Stimulated activated CD4-positive, alpha-beta T cell treated with anti-CD3 and anti-CD28 coated beads, Interleukin-12 subunit alpha, Interleukin-12 subunit beta, amount 100 ng/mL, for 48 hours (primary cell): ENCODE data around the gene TMCO1.
"Not testable (repeated sequence)": the region's sequence is repeated elsewhere in the genome, so short reads cannot be mapped to it uniquely, and the experiment has no call there.

ENCODE experiments used
- DNase-seq, 3 donors: peaks; one replicate each; pipeline ENCODE4 v3.0.0-alpha.2; 2020; ENCODE audit warnings: low read depth in 2 of 3, low spot score in 1 of 3

Gene TMCO1

DNA sequence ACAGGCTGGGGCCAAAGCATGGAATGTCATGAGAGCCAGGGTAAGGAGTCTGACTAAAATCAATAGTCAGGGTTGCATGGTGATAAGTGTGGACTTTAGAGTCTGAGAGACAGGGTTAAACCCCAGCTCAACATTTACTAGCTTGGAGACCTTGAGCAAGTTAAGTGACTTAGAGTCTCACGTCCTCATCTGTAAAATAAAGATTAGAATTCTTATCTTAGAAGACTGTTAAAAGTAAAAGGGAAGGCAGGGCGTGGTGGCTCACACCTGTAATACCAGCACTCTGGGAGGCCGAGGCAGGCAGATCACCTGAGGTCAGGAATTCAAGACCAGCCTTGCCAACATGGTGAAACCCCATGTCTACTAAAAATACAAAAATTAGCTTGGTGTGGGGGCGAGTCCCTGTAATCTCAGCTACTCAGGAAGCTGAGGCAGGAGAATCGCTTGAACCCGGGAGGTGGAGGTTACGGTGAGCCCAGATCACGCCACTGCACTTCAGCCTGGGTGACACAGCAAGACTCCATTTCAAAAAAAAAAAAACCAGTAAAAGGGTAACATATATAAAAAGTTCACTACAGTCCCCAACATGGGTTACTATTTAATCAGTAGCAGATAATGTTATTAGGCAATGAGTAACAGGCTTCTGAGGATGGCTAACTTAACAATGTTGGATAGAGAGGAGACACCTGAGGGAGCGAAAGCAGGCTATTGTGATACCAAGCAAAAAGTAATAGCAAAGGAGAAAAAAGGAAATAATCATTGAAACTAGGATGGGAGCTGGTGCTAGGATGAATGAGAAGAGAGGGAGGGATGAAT lies 20.8 kb downstream of the TMCO1 start:
- DNase-seq = no peak

GRCh38 chr1:165744913-165745312 lies 23.8 kb downstream of the TMCO1 start:
- not testable (repeated sequence) for DNase-seq

DNA sequence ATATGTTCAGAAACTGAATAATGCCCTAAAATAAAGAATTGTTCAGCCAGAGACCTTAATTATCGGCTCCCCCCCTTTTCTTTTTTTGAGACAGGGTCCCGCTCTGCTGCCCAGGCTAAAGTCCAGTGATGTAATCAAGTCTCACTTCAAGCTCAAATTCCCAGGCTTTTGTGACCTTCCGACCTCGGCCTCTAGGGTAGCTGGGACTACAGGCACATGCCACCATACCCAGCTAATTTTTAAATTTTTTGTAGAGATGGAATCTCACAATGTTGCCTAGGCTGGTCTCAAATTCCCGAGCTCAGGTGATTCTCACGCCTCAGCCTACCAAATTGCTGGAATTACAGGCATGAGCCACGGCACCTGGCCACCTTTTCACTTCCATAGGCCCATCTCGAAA lies 26.5 kb downstream of the TMCO1 start:
- no peak for DNase-seq

GRCh38 chr1:165738794-165739193 lies 29.9 kb downstream of the TMCO1 start:
- no peak for DNase-seq

- DNase-seq = no peak
These were observed 31.5 kb downstream of the TMCO1 start for GRCh38 chr1:165737196-165737595.

DNA sequence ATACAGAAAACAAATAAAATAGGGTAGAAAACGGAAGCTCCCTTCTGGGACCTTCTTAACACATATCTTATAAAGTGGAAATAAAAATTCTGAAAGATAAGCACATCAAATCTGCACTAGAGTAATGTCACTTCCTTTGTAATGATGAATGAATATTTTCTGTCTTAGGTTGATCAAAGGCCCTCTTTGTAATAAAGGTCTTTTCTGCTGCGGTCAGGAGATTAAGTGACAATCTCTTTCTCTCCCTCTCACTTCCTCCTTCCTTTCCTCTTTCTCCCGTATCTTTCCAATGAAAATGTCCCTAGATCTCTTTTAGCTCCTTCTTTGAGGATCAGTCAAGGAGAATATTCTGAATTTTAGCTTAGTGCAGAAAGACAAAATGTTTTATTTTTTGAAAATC lies 33.8 kb downstream of the TMCO1 start:
- DNase-seq = no peak

DNA sequence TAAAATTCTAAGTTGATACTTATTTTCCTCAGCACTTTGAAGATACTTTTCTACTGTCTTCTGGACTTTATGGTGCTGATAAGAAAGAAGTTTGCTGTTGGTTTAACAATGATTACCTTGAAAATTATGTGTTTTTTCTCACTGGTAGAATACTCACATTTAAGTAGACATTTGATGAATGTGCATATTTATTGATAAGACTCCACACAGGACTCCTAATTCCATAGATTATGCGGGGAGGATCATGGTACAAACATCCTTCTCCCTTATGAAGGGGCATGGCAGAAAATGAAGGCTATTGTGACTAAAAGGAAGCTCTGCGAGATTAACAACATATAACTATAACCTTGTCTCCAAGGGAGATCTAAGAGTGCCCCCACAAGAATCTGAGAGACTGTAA lies 41.8 kb downstream of the TMCO1 start:
- DNase-seq = no peak

DNA sequence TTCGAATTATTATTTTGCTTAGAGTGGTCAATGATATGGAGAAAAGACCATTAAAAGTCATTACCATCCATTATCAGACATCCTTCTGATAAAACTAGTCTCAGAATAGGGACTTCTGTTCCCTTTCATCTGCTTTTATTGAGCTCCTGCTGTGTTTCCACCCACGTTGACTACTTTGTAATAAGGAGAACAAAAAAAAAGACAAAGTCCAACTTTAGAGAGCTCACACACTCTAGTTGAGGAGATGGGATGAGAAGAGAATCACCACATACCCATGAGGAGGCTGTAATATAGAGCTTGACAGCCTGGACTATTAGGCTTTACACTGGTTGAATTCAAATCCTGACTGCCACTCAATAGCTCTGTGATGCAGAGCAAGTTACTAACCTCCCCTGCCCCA lies 42.5 kb downstream of the TMCO1 start:
- no peak for DNase-seq

DNA sequence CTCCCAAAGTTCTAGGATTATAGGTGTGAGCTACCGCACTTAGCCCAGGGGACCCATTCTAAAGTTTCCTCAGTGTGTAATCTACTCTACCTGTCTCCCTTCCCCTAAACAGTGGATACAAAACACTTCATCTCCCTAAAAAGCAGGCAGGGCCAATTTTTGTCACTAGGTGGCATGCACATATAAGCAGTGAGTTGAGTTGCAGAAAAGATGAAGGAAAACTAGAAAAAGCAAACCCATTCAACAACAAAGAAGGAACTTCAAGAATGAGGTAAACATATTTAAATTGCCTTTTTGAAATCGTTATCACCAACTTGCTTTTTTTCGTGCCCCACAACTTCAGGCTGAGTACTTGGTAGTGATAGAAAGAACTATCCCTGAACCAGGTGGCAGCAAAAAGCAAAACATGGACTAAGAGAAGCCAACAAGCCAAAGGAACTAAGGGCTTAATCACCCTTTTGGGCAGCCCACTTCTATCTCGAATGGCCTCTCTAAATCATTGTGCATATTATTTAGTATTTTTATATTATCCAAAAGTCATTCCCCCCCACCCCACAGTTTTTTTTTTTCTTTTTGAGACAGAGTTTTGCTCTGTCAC lies 50.7 kb downstream of the TMCO1 start:
- peak in 2 of 3 donors; percentile 5 to 7 for DNase-seq

DNA sequence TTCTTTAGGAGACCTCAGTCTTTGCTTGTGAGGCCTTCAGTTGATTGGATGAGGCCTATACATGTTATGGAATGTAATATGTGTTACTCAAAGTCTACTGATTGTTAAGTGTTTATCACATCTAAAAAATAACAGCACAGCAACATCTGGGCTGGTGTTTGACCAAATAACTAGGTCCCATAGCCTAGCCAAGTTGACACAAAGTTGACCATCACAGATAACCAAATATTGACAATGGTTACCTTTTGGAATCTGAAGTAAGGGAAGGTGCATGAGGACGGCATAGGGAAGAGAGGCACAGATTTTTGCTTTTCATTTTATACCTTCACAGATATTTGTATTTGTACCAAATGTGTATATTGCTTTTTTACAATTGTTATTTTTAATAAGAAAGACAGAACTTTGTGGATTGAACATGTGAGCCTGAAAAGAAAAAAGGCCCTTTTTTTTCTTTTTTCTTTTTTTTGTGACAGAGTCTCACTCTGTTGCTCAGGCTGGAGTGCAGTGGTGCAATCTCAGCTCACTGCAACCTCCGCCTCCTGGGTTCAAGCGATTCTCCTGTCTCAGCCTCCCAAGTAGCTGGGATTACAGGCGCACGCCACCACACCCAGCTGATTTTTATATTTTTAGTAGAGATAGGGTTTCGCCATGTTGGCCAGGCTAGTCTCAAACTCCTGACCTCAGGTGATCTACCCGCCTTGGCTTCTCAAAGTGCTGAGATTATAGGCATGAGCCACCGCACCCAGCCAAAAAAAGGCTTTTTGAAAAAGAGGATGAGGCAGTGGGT lies 52.2 kb downstream of the TMCO1 start:
- DNase-seq = not testable (repeated sequence)

- no peak for DNase-seq
These were observed 55.9 kb downstream of the TMCO1 start for GRCh38 chr1:165712764-165713163.

GRCh38 chr1:165707984-165708706 lies 60.5 kb downstream of the TMCO1 start:
- no peak for DNase-seq

- no peak for DNase-seq
These were observed 65.0 kb downstream of the TMCO1 start for GRCh38 chr1:165703648-165704047.

- not testable (repeated sequence) for DNase-seq
These were observed 66.7 kb downstream of the TMCO1 start for GRCh38 chr1:165701922-165702321.

DNA sequence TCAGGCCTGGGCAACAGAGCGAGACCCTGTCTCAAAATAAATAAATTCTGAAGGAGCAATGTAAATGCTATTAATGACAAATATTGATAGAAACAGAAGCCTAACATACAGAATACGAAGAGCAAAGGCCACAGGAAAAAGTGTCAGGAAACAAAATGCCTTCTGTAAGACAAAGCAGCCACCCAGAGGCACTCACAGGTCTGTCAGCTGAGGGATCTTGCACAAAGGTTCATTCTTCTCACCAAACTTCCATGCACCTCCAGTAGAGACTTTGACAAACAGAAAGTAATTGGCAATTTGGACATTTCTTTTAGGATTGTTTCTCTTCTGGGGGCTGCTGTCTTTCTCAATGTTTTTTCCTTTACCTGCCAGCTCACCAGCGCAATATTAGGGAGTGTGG lies 69.1 kb downstream of the TMCO1 start:
- no peak for DNase-seq

- no peak for DNase-seq
These were observed 70.0 kb downstream of the TMCO1 start for GRCh38 chr1:165698761-165699052.

- DNase-seq = peak; percentile 77 to 91 (median 81)
These were observed 70.5 kb downstream of the TMCO1 start, which contains the start of gene ALDH9A1 for GRCh38 chr1:165697881-165698760. Gene ALDH9A1 (minus strand): TSS chr1:165698562. CDS start chr1:165698558, 4 bp downstream.

GRCh38 chr1:165697491-165697880 lies 71.2 kb downstream of the TMCO1 start:
- no peak for DNase-seq

GRCh38 chr1:165696625-165697100 lies 72.0 kb downstream of the TMCO1 start:
- DNase-seq = no peak

- no peak for DNase-seq
These were observed 73.6 kb downstream of the TMCO1 start for GRCh38 chr1:165695031-165695430.
